ENCODE results near the gene SP110. TPM values are rescaled to one million over a fixed set of nuclear protein-coding genes. Genes with fewer than 3 reads are reported as not detected.
"Not testable (repeated sequence)": the region's sequence is repeated elsewhere in the genome, so short reads cannot be mapped to it uniquely, and the experiment has no call there.

SP110 gene
- polyA plus RNA-seq, 3 donors, result 17.4 to 26.7 (median 18.5) TPM

- no peak for DNase-seq (ENCODE audit: low read depth in 3 of 3, low spot score in 2 of 3)
These were observed 5.7 kb upstream of the SP110 start, which contains the start of gene SP140 for GRCh38 chr2:230225486-230225885. TSS of gene SP140 (plus strand) at chr2:230225736. CDS start at chr2:230225845, 109 bp downstream.

- no peak for DNase-seq (ENCODE audit: low read depth in 3 of 3, low spot score in 2 of 3)
These were observed 4.7 kb upstream of the SP110 start for GRCh38 chr2:230224458-230224857.

- not testable (repeated sequence) for DNase-seq (ENCODE audit: low read depth in 3 of 3, low spot score in 2 of 3)
These were observed 3.0 kb upstream of the SP110 start for GRCh38 chr2:230222829-230223228.

- DNase-seq (ENCODE audit: low read depth in 3 of 3, low spot score in 2 of 3), result no peak
These were observed 1.7 kb upstream of the SP110 start for GRCh38 chr2:230221493-230221892.

- no peak for DNase-seq (ENCODE audit: low read depth in 3 of 3, low spot score in 2 of 3)
These were observed 674 bp upstream of the SP110 start for GRCh38 chr2:230220347-230220969.

GRCh38 chr2:230218421-230218820 lies 1.4 kb downstream of the SP110 start:
- DNase-seq (ENCODE audit: low read depth in 3 of 3, low spot score in 2 of 3), result no peak

- DNase-seq (ENCODE audit: low read depth in 3 of 3, low spot score in 2 of 3), result no peak
These were observed 2.4 kb downstream of the SP110 start for GRCh38 chr2:230217424-230217823.

- DNase-seq (ENCODE audit: low read depth in 3 of 3, low spot score in 2 of 3), result no peak
These were observed 3.3 kb downstream of the SP110 start for GRCh38 chr2:230216489-230216888.

- DNase-seq (ENCODE audit: low read depth in 3 of 3, low spot score in 2 of 3), result no peak
These were observed 10.2 kb downstream of the SP110 start for GRCh38 chr2:230209422-230210051.

GRCh38 chr2:230208576-230208975 lies 11.2 kb downstream of the SP110 start:
- DNase-seq (ENCODE audit: low read depth in 3 of 3, low spot score in 2 of 3), result no peak

GRCh38 chr2:230205721-230206120 lies 14.1 kb downstream of the SP110 start:
- DNase-seq (ENCODE audit: low read depth in 3 of 3, low spot score in 2 of 3), result no peak

GRCh38 chr2:230205034-230205433 lies 14.8 kb downstream of the SP110 start:
- peak in 1 of 3 donors; percentile 4 for DNase-seq (ENCODE audit: low read depth in 3 of 3, low spot score in 2 of 3)

GRCh38 chr2:230203110-230203676 lies 16.6 kb downstream of the SP110 start:
- no peak for DNase-seq (ENCODE audit: low read depth in 3 of 3, low spot score in 2 of 3)

GRCh38 chr2:230202430-230203109 lies 17.2 kb downstream of the SP110 start:
- DNase-seq (ENCODE audit: low read depth in 3 of 3, low spot score in 2 of 3), result no peak

GRCh38 chr2:230184727-230185578 lies 34.8 kb downstream of the SP110 start:
- no peak for DNase-seq (ENCODE audit: low read depth in 3 of 3, low spot score in 2 of 3)

- DNase-seq (ENCODE audit: low read depth in 3 of 3, low spot score in 2 of 3), result no peak
These were observed 38.6 kb downstream of the SP110 start for GRCh38 chr2:230181195-230181594.

- no peak for DNase-seq (ENCODE audit: low read depth in 3 of 3, low spot score in 2 of 3)
These were observed 39.9 kb downstream of the SP110 start for GRCh38 chr2:230179907-230180306.

GRCh38 chr2:230178546-230179485 lies 41.0 kb downstream of the SP110 start:
- DNase-seq (ENCODE audit: low read depth in 3 of 3, low spot score in 2 of 3), result no peak

GRCh38 chr2:230176996-230177395 lies 42.8 kb downstream of the SP110 start:
- DNase-seq (ENCODE audit: low read depth in 3 of 3, low spot score in 2 of 3), result no peak

GRCh38 chr2:230174466-230174865 lies 45.3 kb downstream of the SP110 start:
- no peak for DNase-seq (ENCODE audit: low read depth in 3 of 3, low spot score in 2 of 3)
